ENCODE measurements around the gene B3GNT8. TPM values are rescaled to one million over a fixed set of nuclear protein-coding genes. Genes with fewer than 3 reads are reported as not detected.

The B3GNT8 gene
- total and polyA plus RNA-seq, 2 experiments from 2014 or later = 0.71 to 1.8 TPM

- peaks cover 3% of the 10 kb centered on the region for H3K27me3 Mint-ChIP-seq (ENCODE audit: insufficient read depth, low read depth, poor library complexity)
- H3K27ac Mint-ChIP-seq = no peak overlapping the region
- Histone ChIP-seq H3K9me2 (ENCODE audit: insufficient read depth) (no peaks in the 10 kb centered on the region), H3K36me3 (ENCODE audit: insufficient read depth) (no peaks in the 10 kb centered on the region), H3K79me2 (replicated peaks; ENCODE audit: insufficient read depth) (no peaks in the 10 kb centered on the region), H3K27ac (ENCODE audit: low read depth) (no peak overlapping the region), H2AFZ (no peak overlapping the region), H4K20me1 (replicated peaks; ENCODE audit: insufficient read depth) (no peaks in the 10 kb centered on the region), H3K4me1 (ENCODE audit: insufficient read depth) (no peaks in the 10 kb centered on the region), H3K4me3 (no peak overlapping the region), H3K4me2 (no peak overlapping the region), H3K27me3 (ENCODE audit: insufficient read depth) (no peaks in the 10 kb centered on the region), H3F3A (replicated peaks; ENCODE audit: low read depth) (peaks cover 2% of the 10 kb centered on the region; the same call in 1 of the 2 replicates)
- peaks cover 33% of the 10 kb centered on the region for H3K36me3 Mint-ChIP-seq (ENCODE audit: low read depth)
- TF ChIP-seq ZNF114 (CRISPR knock-in tag; IDR thresholded peaks at IDR 0.05) = no peak
- H3K4me3 Mint-ChIP-seq = no peak overlapping the region
- ATAC-seq (no peak), DNase-seq (ENCODE audit: low spot score) (no peak)
- H3K4me1 Mint-ChIP-seq = no peaks in the 10 kb centered on the region
- no peaks in the 10 kb centered on the region for H3K9me3 Mint-ChIP-seq
Measured at GRCh38 chr19:41420101-41420880, 6.9 kb downstream of the B3GNT8 start.

- H3K36me3 ChIP-seq (ENCODE audit: insufficient read depth) = no peaks in the 10 kb centered on the region
- no peak overlapping the region for H3K27ac ChIP-seq (ENCODE audit: low read depth)
- ATAC-seq = no peak
- H2AFZ ChIP-seq = no peak overlapping the region
- no peaks in the 10 kb centered on the region for H3K27me3 ChIP-seq (ENCODE audit: insufficient read depth)
- H3K4me3 Mint-ChIP-seq = no peak overlapping the region
- peaks cover 10% of the 10 kb centered on the region for H3K27me3 Mint-ChIP-seq (ENCODE audit: insufficient read depth, low read depth, poor library complexity)
- H3F3A ChIP-seq (replicated peaks; ENCODE audit: low read depth) = no peaks in the 10 kb centered on the region; the same call in 1 of the 2 replicates
- H3K4me2 ChIP-seq = no peak overlapping the region
- H3K4me1 ChIP-seq (ENCODE audit: insufficient read depth) = no peaks in the 10 kb centered on the region
- no peak overlapping the region for H3K27ac Mint-ChIP-seq
- peaks cover 33% of the 10 kb centered on the region for H3K36me3 Mint-ChIP-seq (ENCODE audit: low read depth)
- H3K4me1 Mint-ChIP-seq = no peaks in the 10 kb centered on the region; the same call in 2 of the 3 replicates
- no peaks in the 10 kb centered on the region for H4K20me1 ChIP-seq (replicated peaks; ENCODE audit: insufficient read depth)
- H3K9me3 Mint-ChIP-seq = no peaks in the 10 kb centered on the region
- no peaks in the 10 kb centered on the region for H3K9me2 ChIP-seq (ENCODE audit: insufficient read depth)
- no peak overlapping the region for H3K4me3 ChIP-seq
- H3K79me2 ChIP-seq (replicated peaks; ENCODE audit: insufficient read depth) = no peaks in the 10 kb centered on the region
- no peak for DNase-seq (ENCODE audit: low spot score)
- TF ChIP-seq NANOG (IDR thresholded peaks at IDR 0.05; ENCODE audit: borderline replicate concordance) (no peak), EZH2phosphoT487 (IDR thresholded peaks at IDR 0.05; ENCODE audit: unreplicated experiment) (no peak), ZNF462 (CRISPR knock-in tag; IDR thresholded peaks at IDR 0.05) (no peak), STAT1 (IDR thresholded peaks at IDR 0.05; ENCODE audit: unreplicated experiment) (no peak), ETS1 (IDR thresholded peaks at IDR 0.05) (no peak), REST (IDR thresholded peaks at IDR 0.05; ENCODE audit: unreplicated experiment) (no peak), POLR2AphosphoS5 (IDR thresholded peaks at IDR 0.05; ENCODE audit: low read depth) (no peak), JUNB (IDR thresholded peaks at IDR 0.05; ENCODE audit: unreplicated experiment) (no peak), CREB1 (CRISPR knock-in tag; IDR thresholded peaks at IDR 0.05; ENCODE audit: low read depth) (no peak), ZNF331 (CRISPR knock-in tag; IDR thresholded peaks at IDR 0.05; ENCODE audit: low read depth) (no peak)
Measured at GRCh38 chr19:41416194-41416674, 10.9 kb downstream of the B3GNT8 start.

All from GM23338 (cell line).